HepG2 (cell line): ENCODE results near the gene PDGFB. TPM values are rescaled to one million over a fixed set of nuclear protein-coding genes. Genes with fewer than 3 reads are reported as not detected.
A peak's percentile ranks its signal among the peaks of the same experiment; 100 is the strongest.

Source experiments
- CC2D1A ChIP-seq: sonication (generic); formaldehyde crosslinking; IDR thresholded peaks from 2 replicates; pipeline ENCODE4 v1.8.1; 2023; ENCODE audit warnings: mild to moderate bottlenecking, missing genetic modification reagents
- IRF2 ChIP-seq: IDR thresholded peaks from 2 replicates; pipeline ENCODE4 v1.6.1; 2018; ENCODE audit warnings: missing genetic modification reagents, missing compliant biosample characterization
- MED8 ChIP-seq: sonication (generic); formaldehyde crosslinking; IDR thresholded peaks from 2 replicates; pipeline ENCODE4 v1.8.1; 2023; ENCODE audit warnings: mild to moderate bottlenecking, missing genetic modification reagents; ENCODE audit not compliant: insufficient replicate concordance
- MTA3 ChIP-seq: sonication (generic); formaldehyde crosslinking; IDR thresholded peaks from 2 replicates; pipeline ENCODE4 v1.4.0; 2020; ENCODE audit warnings: missing genetic modification reagents
- MXD4 ChIP-seq: IDR thresholded peaks from 2 replicates; pipeline ENCODE4 v1.6.1; 2016; ENCODE audit warnings: mild to moderate bottlenecking, missing biosample characterization, missing genetic modification reagents
- NFKB2 ChIP-seq: sonication (generic); formaldehyde crosslinking; IDR thresholded peaks from 2 replicates; pipeline ENCODE4 v1.4.0; 2020; ENCODE audit warnings: missing genetic modification reagents, borderline replicate concordance
- RARA ChIP-seq: IDR thresholded peaks from 2 replicates; pipeline ENCODE4 v1.6.1; 2016; ENCODE audit warnings: missing genetic modification reagents, missing compliant biosample characterization
- TBL1XR1 ChIP-seq: fragments of 150-350 bp; IDR thresholded peaks from 2 replicates; pipeline ENCODE4 v1.6.1; 2014; ENCODE audit warnings: borderline replicate concordance, low read length; ENCODE audit not compliant: partially characterized antibody
- TOE1 ChIP-seq: sonication (generic); formaldehyde crosslinking; IDR thresholded peaks from 2 replicates; pipeline ENCODE4 v1.4.0; 2020; ENCODE audit warnings: mild to moderate bottlenecking, missing genetic modification reagents
- ZBTB20 ChIP-seq: sonication (generic); formaldehyde crosslinking; IDR thresholded peaks from 2 replicates; pipeline ENCODE4 v1.8.1; 2023; ENCODE audit warnings: missing genetic modification reagents, low read depth, mild to moderate bottlenecking, borderline replicate concordance
- ZBTB38 ChIP-seq: sonication (generic); formaldehyde crosslinking; IDR thresholded peaks from 2 replicates; pipeline ENCODE4 v1.5.1; 2020; ENCODE audit warnings: mild to moderate bottlenecking, missing genetic modification reagents
- ZKSCAN8 ChIP-seq: IDR thresholded peaks from 2 replicates; pipeline ENCODE4 v1.6.1; 2016; ENCODE audit warnings: borderline replicate concordance, missing genetic modification reagents, missing compliant biosample characterization
- ZMAT3 ChIP-seq: sonication (generic); formaldehyde crosslinking; conservative IDR thresholded peaks from 2 replicates; pipeline ENCODE4 v1.7.0; 2021; ENCODE audit warnings: missing genetic modification reagents
- ZNF224 ChIP-seq: sonication (generic); formaldehyde crosslinking; IDR thresholded peaks from 2 replicates; pipeline ENCODE4 v1.5.0; 2020; ENCODE audit warnings: mild to moderate bottlenecking, missing genetic modification reagents
- ZNF30 ChIP-seq: sonication (generic); formaldehyde crosslinking; IDR thresholded peaks from 2 replicates; pipeline ENCODE4 v1.5.0; 2020; ENCODE audit warnings: mild to moderate bottlenecking, missing genetic modification reagents
- ZNF451 ChIP-seq: sonication (generic); formaldehyde crosslinking; IDR thresholded peaks from 2 replicates; pipeline ENCODE4 v1.5.0; 2020; ENCODE audit warnings: mild to moderate bottlenecking, missing genetic modification reagents
- ZNF572 ChIP-seq: sonication (generic); formaldehyde crosslinking; IDR thresholded peaks from 2 replicates; pipeline ENCODE4 v1.5.1; 2020; ENCODE audit warnings: mild to moderate bottlenecking, missing genetic modification reagents
- ZNF598 ChIP-seq: sonication (generic); formaldehyde crosslinking; IDR thresholded peaks from 2 replicates; pipeline ENCODE4 v1.5.1; 2020; ENCODE audit warnings: mild to moderate bottlenecking, missing genetic modification reagents, borderline replicate concordance
- ZNF790 ChIP-seq: sonication (generic); formaldehyde crosslinking; IDR thresholded peaks from 2 replicates; pipeline ENCODE4 v1.8.0; 2022; ENCODE audit warnings: missing genetic modification reagents, mild to moderate bottlenecking, borderline replicate concordance
- ZNF792 ChIP-seq: IDR thresholded peaks from 2 replicates; pipeline ENCODE4 v1.6.1; 2016
- polyA plus RNA-seq, 8 experiments: library from polyadenylated mRNA; depleted of rRNA in 3 of 8; stranded (reverse) in 7 of 8; unstranded in 1 of 8; fragments of >200 nt; fragmentation: Illumina TruSeq in 4 of 8; extraction: Trizol in 4 of 8; gene quantifications; 2 replicates each; pipeline versions ENCODE4 v1.2.1 to v1.2.3, GENCODE V29; 2011 to 2016; ENCODE audit warnings: low read depth in 4 of 8, missing spikeins in 1 of 8, mixed read lengths in 1 of 8; ENCODE audit not compliant: insufficient read depth in 1 of 8
- total RNA-seq, 5 experiments: library from RNA; depleted of rRNA; stranded (reverse); fragments of >200 nt; fragmentation: Illumina TruSeq; extraction: Trizol; gene quantifications; 2 replicates each; pipeline ENCODE4 v1.2.3, GENCODE V29; 2016; ENCODE audit warnings: low read depth in 1 of 5
- TF ChIP-seq, protein P1 (sequence below): sonication (generic); formaldehyde crosslinking; IDR thresholded peaks from 2 replicates; pipeline ENCODE4 v1.5.0; 2020; ENCODE audit warnings: mild to moderate bottlenecking, missing genetic modification reagents
- TF ChIP-seq, protein P2 (sequence below): sonication (generic); formaldehyde crosslinking; conservative IDR thresholded peaks from 2 replicates; pipeline ENCODE4 v1.8.0; 2022; ENCODE audit warnings: mild to moderate bottlenecking, moderate library complexity, missing genetic modification reagents
- TF ChIP-seq, protein P3 (sequence below), 2 experiments: IDR thresholded peaks; 2 replicates each; pipeline ENCODE4 v1.6.1; 2011 to 2012; ENCODE audit warnings: low read length in 2 of 2, borderline replicate concordance in 1 of 2, low read depth in 1 of 2, mild to moderate bottlenecking in 1 of 2, moderate library complexity in 1 of 2
- TF ChIP-seq, protein P4 (sequence below): IDR thresholded peaks from 2 replicates; pipeline ENCODE4 v1.6.1; 2012; ENCODE audit warnings: inconsistent platforms

PDGFB gene
- total and polyA plus RNA-seq, 2 of the 13 experiments (the other 11 are each of a cell fraction or from before 2014, with no cell fraction given), result 1.4 to 10.1 TPM

DNA sequence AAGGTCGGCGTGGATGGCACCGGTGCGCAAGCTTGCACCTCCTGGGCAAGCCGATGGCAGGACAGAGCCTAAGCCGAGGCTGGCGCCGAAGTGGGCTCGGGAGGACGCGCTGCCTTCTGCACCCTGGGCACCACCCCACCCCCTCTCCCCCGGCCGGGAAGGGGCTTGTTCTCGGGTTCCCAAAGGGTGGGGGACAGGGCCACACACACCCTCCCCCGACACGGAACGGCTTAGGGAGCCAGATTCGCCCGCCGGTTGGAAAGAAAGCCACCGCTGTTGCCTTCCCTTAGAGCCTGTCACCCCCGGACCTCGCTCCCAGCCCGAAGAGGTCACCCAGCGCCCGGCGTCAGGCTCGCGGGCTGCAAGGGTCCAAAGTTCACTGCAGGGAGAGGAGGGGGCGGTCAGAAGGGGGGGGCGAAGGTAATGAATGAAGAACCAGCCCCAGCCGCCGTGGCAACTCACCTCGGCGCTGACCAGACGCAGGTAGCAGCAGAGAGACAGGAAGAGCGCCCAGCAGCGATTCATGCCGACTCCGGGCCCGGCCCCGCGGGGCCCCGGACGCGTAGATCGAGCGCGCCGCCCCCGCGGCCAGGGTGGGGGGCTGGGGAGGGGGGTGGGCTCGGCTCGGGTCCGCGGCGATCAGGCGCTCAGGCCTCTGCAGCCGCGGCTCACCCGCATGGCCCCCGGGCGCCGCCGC lies 1.2 kb downstream of the PDGFB start (continued):
- TF ChIP-seq ZNF598 (CRISPR knock-in tag) (no peak), TOE1 (CRISPR knock-in tag) (no peak), MED8 (CRISPR knock-in tag) (peak; percentile 46), MTA3 (CRISPR knock-in tag) (no peak), CC2D1A (no peak), ZNF451 (0 out of 2 replicates have a peak, but pooled peaks have one; percentile 49), NFKB2 (CRISPR knock-in tag) (peak; percentile 9; the same call in 1 of the 2 replicates), ZNF572 (CRISPR knock-in tag) (0 out of 2 replicates have a peak, but pooled peaks have one; percentile 66), ZNF790 (no peak), TBL1XR1 (no peak), ZMAT3 (CRISPR knock-in tag) (no peak), ZNF30 (no peak), ZBTB38 (CRISPR knock-in tag) (no peak), ZKSCAN8 (no peak), ZNF792 (CRISPR knock-in tag) (no peak), ZBTB20 (CRISPR knock-in tag) (no peak), ZNF224 (no peak), MXD4 (CRISPR knock-in tag) (no peak), RARA (CRISPR knock-in tag) (peak; percentile 76), IRF2 (0 out of 2 replicates have a peak, but pooled peaks have one; percentile 13)
- TF ChIP-seq, protein P1, sequence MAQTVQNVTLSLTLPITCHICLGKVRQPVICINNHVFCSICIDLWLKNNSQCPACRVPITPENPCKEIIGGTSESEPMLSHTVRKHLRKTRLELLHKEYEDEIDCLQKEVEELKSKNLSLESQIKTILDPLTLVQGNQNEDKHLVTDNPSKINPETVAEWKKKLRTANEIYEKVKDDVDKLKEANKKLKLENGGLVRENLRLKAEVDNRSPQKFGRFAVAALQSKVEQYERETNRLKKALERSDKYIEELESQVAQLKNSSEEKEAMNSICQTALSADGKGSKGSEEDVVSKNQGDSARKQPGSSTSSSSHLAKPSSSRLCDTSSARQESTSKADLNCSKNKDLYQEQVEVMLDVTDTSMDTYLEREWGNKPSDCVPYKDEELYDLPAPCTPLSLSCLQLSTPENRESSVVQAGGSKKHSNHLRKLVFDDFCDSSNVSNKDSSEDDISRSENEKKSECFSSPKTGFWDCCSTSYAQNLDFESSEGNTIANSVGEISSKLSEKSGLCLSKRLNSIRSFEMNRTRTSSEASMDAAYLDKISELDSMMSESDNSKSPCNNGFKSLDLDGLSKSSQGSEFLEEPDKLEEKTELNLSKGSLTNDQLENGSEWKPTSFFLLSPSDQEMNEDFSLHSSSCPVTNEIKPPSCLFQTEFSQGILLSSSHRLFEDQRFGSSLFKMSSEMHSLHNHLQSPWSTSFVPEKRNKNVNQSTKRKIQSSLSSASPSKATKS (CRISPR knock-in tag), result no peak
- TF ChIP-seq, protein P2, sequence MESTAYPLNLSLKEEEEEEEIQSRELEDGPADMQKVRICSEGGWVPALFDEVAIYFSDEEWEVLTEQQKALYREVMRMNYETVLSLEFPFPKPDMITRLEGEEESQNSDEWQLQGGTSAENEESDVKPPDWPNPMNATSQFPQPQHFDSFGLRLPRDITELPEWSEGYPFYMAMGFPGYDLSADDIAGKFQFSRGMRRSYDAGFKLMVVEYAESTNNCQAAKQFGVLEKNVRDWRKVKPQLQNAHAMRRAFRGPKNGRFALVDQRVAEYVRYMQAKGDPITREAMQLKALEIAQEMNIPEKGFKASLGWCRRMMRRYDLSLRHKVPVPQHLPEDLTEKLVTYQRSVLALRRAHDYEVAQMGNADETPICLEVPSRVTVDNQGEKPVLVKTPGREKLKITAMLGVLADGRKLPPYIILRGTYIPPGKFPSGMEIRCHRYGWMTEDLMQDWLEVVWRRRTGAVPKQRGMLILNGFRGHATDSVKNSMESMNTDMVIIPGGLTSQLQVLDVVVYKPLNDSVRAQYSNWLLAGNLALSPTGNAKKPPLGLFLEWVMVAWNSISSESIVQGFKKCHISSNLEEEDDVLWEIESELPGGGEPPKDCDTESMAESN (CRISPR knock-in tag), result no peak
- TF ChIP-seq, protein P3, sequence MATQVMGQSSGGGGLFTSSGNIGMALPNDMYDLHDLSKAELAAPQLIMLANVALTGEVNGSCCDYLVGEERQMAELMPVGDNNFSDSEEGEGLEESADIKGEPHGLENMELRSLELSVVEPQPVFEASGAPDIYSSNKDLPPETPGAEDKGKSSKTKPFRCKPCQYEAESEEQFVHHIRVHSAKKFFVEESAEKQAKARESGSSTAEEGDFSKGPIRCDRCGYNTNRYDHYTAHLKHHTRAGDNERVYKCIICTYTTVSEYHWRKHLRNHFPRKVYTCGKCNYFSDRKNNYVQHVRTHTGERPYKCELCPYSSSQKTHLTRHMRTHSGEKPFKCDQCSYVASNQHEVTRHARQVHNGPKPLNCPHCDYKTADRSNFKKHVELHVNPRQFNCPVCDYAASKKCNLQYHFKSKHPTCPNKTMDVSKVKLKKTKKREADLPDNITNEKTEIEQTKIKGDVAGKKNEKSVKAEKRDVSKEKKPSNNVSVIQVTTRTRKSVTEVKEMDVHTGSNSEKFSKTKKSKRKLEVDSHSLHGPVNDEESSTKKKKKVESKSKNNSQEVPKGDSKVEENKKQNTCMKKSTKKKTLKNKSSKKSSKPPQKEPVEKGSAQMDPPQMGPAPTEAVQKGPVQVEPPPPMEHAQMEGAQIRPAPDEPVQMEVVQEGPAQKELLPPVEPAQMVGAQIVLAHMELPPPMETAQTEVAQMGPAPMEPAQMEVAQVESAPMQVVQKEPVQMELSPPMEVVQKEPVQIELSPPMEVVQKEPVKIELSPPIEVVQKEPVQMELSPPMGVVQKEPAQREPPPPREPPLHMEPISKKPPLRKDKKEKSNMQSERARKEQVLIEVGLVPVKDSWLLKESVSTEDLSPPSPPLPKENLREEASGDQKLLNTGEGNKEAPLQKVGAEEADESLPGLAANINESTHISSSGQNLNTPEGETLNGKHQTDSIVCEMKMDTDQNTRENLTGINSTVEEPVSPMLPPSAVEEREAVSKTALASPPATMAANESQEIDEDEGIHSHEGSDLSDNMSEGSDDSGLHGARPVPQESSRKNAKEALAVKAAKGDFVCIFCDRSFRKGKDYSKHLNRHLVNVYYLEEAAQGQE (IDR thresholded peaks at IDR 0.05; ENCODE audit: borderline replicate concordance in 1 of 2, low read depth in 1 of 2, low read length in 2 of 2), result no peak
- TF ChIP-seq, protein P4, sequence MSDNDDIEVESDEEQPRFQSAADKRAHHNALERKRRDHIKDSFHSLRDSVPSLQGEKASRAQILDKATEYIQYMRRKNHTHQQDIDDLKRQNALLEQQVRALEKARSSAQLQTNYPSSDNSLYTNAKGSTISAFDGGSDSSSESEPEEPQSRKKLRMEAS, result peak; percentile 44
